GM11168 (cell line): ENCODE results near the gene KSR1.
"Not testable (repeated sequence)": the region's sequence is repeated elsewhere in the genome, so short reads cannot be mapped to it uniquely, and the experiment has no call there.

ENCODE experiments used
- in situ Hi-C: fragments of 300-500 bp; cut with MboI; formaldehyde crosslinking; loops from one replicate; pipeline ENCODE4 v1.12.0; 2022; ENCODE audit warnings: low sequenced_read_pairs; ENCODE audit not compliant: unreplicated experiment

KSR1 gene

GRCh38 chr17:27640790-27641189, 184.5 kb downstream of the KSR1 start:
- in situ Hi-C loops: loop anchor here (5.0 kb wide), 1 partner anchor 33 kb away; no protein-coding TSS in a partner anchor

DNA sequence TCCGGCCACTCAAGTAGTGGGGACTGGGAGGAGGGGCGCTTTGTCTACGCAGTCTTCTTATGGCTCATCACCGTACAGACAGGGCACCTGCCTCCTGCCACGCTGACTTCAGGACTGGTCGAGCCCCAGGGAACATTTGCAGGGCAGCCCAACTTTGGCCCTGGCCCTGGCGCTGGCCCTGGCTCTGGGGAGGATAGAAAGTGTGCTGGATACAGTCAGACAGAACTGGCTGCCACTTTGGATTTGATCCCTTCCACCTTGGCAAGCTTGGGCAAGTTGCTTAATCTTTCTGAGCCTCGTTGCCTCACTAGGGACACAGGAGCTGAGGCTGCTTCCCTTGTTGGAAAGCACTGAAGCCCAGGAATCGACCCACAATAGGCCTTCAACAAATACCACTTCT, 188.3 kb downstream of the KSR1 start:
- in situ Hi-C loops: loop anchor here (5.0 kb wide), 1 partner anchor 37 kb away; no protein-coding TSS in a partner anchor

DNA sequence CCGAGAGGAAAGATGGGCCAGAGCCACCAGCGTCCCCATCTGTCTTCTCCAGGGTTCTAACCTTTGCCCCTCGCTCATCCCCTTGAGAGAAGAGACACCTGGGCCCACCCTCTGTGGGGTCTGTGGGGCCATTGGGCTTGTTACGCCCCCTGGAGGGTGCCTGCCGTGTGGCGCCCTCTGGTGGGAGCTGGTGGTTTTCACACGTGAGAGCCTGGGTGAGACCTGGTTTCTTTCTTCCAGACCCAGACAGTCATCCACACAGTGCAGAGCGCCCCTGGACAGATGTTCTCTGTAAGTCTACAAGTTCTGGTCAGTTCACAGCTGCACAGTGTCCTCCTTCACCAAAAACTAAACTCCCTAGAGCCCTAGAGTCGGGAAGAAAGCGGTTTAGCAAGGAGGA, 189.4 kb downstream of the KSR1 start:
- in situ Hi-C loops: not testable (repeated sequence)

DNA sequence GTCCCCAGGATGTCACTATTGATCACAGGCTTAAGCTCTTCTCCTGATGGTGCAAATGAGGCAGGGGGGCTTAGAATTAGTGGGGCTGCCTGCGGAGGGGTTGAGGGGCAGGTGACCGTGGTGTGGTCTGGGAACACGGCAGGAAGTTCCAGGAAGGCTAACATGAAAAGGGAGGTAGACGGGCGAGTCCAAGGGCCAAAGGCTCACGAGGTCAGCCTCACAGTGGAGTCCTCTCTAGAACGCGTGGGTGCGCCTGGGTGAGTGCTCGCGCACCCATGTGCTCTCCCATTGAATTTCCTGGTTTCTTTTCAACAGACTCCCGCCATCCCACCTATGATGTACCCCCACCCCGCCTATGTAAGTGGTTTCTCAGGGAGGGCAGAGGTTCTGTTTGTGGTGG, 190.0 kb downstream of the KSR1 start:
- in situ Hi-C loops: no loop called here

GRCh38 chr17:27647765-27648164, 191.5 kb downstream of the KSR1 start:
- in situ Hi-C loops: no loop called here

GRCh38 chr17:27649111-27649571, 192.9 kb downstream of the KSR1 start:
- in situ Hi-C loops: not testable (repeated sequence)

GRCh38 chr17:27649929-27650328, 193.7 kb downstream of the KSR1 start:
- in situ Hi-C loops: loop anchor here (25.0 kb wide), 1 partner anchor 237 kb away; the partner anchor contains the start of gene LYRM9

DNA sequence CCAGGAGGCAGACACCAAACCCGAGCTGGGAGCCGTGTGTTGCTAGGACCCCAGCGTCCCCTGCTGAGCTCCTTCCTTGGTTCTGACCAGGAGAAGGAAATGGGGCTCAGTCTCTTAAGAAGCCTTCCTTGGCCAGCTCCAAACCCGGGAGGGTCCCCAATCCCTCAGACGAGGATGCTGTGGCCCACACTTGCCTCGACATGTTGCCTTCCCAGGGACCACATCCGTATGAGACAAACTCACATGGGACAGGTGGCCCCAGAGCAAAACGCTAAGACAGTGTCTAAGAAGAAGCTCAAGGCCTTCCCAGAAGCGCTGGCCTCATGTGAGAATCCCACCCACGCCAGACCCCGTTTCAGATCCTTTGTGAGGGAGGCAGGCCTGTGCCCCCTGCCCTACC, 194.6 kb downstream of the KSR1 start:
- in situ Hi-C loops: loop anchor here (25.0 kb wide), 1 partner anchor 236 kb away; the partner anchor contains the start of gene LYRM9

DNA sequence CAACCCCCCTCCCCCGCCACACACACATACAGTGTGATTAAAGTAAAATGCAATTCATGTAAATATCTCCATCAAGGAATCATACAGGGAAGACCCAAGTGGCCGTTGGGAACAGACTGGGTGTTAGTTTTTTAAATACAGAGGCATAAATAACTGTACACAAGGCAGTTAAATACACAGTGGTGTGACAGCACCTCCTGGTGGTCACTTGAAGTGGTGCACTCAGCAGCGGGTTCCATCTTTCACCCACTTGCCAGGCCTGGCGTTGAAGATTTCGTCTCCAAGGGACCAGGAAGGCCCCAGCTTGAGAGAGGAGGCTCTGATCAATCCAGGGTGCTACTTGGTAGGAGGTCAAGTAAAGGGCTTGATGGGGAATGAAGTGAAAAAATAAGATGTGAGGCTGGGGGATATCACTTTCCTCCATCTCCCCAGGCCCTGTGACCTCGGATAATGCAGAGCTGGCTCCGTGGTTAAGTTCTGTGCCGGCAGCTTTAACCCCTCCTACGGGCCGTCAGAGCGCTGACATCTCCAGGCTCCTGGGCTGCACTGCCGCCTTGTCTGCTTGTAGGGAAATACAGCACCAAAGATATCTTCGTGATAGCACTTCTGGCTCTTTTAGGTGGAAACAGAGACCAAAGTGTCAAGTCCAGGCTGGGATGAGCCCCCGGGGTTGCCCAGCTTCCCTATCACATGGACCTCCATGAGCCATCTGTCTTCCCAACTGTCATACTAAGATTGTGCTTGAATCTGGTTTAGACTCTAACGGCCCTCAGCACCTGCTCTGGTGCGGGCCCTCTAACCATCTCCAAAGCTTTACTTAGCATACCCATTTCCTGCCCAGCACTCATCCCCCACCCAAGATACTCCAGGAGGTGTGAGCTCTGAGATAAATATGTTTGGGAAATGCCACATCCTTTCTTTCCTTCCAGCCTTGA, 195.4 kb downstream of the KSR1 start:
- in situ Hi-C loops: loop anchor here (25.0 kb wide), 1 partner anchor 236 kb away; the partner anchor contains the start of gene LYRM9

- in situ Hi-C loops: loop anchor here (25.0 kb wide), 1 partner anchor 234 kb away; the partner anchor contains the start of gene LYRM9
These were observed 197.3 kb downstream of the KSR1 start for GRCh38 chr17:27653449-27653971.

DNA sequence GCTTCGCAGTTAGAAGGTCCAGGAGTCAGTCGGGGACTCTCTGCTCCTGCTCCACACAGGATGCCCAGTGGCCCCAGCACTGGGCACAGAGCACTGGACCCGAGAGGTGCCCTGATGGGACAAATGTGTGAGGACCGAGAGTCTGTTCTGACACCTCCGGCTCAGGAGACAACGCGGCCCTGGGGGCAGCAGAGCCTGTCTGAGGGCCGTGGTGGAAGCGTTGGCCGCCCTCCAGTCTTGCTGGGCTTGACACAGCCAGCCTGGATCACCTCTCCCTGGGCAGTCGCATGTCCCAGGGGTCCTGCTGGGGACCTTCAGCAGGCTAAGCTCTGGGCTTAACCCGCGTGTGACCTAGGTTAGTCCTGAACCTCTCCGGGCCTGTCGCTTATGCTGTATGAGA, 197.9 kb downstream of the KSR1 start:
- in situ Hi-C loops: loop anchor here (25.0 kb wide), 1 partner anchor 233 kb away; the partner anchor contains the start of gene LYRM9

DNA sequence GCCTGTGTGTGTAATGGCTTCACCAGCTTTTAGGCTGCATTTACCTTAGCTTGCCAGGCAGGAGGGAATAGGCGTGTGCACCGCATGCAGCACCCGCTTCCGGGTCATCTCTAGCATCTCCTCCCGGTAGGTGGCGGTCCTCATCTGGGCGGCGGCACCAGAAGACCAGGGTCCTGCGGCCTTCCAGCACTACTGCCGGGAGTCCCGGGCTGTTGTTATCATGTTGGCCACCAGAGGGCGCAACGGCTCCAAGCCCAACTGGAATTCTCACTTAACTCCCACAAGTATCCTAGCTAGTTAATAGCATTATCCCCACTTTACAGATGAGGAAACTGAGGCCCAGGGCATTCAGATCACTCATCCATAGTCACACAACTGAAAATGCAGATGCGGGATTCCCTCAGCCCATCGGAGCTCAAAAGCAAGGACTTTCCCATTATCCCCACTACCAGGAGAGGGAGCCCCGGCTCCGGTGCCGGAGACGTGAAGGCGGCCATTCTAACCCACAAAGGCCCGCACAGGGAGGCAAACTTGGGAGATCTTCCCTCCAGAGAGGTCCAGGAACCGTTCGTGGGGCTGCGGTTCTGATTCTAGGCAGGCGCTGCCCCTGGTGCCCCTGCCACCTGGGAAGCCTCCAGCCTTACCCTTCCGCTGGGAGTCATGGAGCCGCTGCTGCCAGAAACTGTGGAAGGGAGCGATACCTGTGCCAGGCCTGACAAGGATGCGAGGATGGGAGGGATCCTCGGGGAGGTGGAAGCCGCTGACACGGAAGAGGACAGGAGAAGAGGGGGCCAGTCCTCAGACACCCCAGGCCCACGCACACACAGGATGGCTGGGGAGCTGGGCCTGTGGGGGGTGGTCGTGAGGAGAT, 198.6 kb downstream of the KSR1 start:
- in situ Hi-C loops: loop anchor here (5.0 to 25.0 kb wide), 3 partner anchors 82 to 232 kb away; partner anchors contain the start of gene LYRM9

GRCh38 chr17:27655525-27656111, 199.4 kb downstream of the KSR1 start:
- in situ Hi-C loops: loop anchor here (5.0 to 25.0 kb wide), 3 partner anchors 82 to 232 kb away; partner anchors contain the start of gene LYRM9

DNA sequence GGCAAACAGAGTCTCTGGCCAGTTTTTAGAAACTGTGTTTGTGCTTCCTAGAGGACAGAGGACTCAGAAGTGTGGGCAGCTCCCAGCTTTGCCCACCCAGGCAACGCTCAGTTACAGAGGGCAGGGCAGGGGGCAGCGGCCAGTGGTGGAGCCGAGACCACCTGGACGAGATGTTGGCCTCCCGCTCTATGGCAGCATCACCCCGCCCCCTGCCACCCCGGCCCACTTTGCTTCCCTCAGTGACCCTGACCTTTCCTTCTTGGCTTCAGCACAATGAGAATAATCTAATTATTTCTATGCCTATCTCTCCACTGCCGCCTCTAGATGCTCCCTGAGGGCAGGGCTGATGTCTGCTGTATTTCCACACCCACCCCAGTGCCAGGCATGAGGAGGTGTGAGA, 200.4 kb downstream of the KSR1 start:
- in situ Hi-C loops: loop anchor here (5.0 to 25.0 kb wide), 3 partner anchors 81 to 231 kb away; partner anchors contain the start of gene LYRM9

DNA sequence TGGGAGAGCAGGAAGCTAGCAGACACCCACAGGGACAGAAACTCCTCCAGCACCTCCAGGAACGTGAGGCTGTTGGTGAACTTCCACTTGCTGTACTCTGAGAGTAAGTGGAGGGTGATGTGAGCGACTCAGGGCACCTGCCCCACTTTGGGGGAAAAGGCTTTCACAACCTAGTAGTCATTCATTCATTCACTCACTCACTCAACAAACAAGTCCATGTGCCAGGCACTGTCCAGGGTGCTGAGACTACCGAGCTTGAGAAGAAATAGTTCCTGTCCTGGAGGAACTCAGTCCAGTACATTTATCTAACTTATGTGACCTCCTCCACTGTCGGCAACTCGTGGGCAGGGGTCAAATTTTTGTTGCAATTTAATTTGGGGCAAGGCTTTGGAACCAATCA, 201.4 kb downstream of the KSR1 start:
- in situ Hi-C loops: loop anchor here (5.0 to 25.0 kb wide), 3 partner anchors 80 to 230 kb away; partner anchors contain the start of gene LYRM9

DNA sequence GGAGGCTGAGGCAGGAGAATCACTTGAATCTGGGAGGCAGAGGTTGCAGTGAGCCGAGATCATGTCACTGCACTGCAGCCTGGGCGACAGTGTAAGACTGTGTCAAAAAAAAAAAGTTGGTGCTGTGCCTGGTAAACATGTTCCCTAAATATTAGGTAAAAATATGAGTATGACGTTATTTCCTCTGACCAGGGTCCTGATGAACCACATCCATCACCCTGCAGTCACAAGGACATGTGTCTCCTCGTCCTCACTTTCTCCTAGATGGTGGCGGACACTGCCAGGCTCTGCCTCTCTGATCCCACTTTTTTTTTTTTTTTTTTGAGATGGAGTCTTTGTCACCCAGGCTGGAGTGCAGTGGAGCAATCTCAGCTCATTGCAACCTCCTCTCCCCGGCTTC, 203.4 kb downstream of the KSR1 start:
- in situ Hi-C loops: loop anchor here (5.0 to 25.0 kb wide), 3 partner anchors 78 to 228 kb away; partner anchors contain the start of gene LYRM9

DNA sequence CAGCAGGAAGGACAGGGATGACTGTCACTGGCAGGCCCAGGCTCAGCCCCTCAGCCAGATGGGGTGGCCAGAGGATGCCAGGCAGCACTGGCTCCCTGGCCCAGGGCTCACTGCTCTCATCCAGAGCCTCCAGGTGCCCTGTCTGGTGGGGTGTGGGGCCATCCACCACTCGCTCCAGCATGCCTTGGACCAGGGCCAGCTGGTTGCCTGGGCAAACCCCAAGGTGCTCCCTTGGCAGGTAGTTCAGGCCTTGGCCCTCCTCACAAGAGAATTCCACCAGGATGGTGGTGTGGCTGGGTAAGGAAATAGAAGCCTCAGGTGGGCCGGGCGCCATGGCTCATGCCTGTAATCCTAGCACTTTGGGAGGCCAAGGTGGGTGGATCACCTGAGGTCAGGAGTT, 204.2 kb downstream of the KSR1 start:
- in situ Hi-C loops: loop anchor here (25.0 kb wide), 1 partner anchor 227 kb away; the partner anchor contains the start of gene LYRM9

- in situ Hi-C loops: loop anchor here (25.0 kb wide), 1 partner anchor 223 kb away; the partner anchor contains the start of gene LYRM9
These were observed 207.8 kb downstream of the KSR1 start for GRCh38 chr17:27663936-27664605.

DNA sequence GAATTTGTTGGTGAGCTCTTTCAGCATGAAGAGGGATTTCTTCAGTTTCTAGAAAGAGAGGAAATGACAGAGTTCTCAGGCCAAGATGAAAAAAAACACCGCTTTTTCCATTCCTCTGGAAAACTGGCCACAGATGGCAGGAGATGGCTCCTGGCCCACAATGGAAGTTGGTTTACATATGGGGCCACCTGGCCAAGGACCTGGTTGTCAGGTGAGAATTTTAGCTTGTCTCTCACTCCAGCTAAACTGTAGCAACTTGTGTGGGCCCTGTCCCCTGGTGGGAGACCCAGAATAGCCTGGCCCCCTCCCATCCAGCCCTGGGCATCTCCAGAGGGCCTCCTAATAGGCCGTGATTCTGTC, 208.3 kb downstream of the KSR1 start:
- in situ Hi-C loops: loop anchor here (25.0 kb wide), 1 partner anchor 223 kb away; the partner anchor contains the start of gene LYRM9
